ENCODE measurements around the gene DIPK1C. TPM values are rescaled to one million over a fixed set of nuclear protein-coding genes. Genes with fewer than 3 reads are reported as not detected.

The DIPK1C gene
- total and polyA plus RNA-seq, 2 experiments from 2014 or later = 0.28 to 0.40 TPM

- no peak for DNase-seq (ENCODE audit: low spot score)
- peaks cover 38% of the 10 kb centered on the region for H3K27me3 ChIP-seq
- WGBS (ENCODE audit: low lambda C conversion rate, missing lambda C conversion rate) = 36% methylated on average over 7 of the region's 7 CpGs
- TF ChIP-seq EZH2 (IDR thresholded peaks at IDR 0.05; ENCODE audit: borderline replicate concordance) = no peak
- TF ChIP-seq CTCF (IDR thresholded peaks at IDR 0.05; ENCODE audit: poor library complexity) = no peak
- TF ChIP-seq EZH2phosphoT487 (IDR thresholded peaks at IDR 0.05; ENCODE audit: low read depth, severe bottlenecking, unreplicated experiment) = no peak
- peaks cover 6% of the 10 kb centered on the region for H3K4me1 ChIP-seq (ENCODE audit: insufficient read depth)
- H3K4me3 ChIP-seq = no peak overlapping the region
- H3K9me3 ChIP-seq (ENCODE audit: low read depth) = no peaks in the 10 kb centered on the region
- H3K9me2 ChIP-seq (replicated peaks; ENCODE audit: insufficient read depth) = no peaks in the 10 kb centered on the region
- H2AFZ ChIP-seq = no peak overlapping the region
- H3K4me2 ChIP-seq = no peak overlapping the region
- no peaks in the 10 kb centered on the region for H3K36me3 ChIP-seq (replicated peaks; ENCODE audit: insufficient read depth, low read depth)
- no peak overlapping the region for H3K27ac ChIP-seq
- no peaks in the 10 kb centered on the region for H4K20me1 ChIP-seq (ENCODE audit: insufficient read depth, poor library complexity, severe bottlenecking)
- no peaks in the 10 kb centered on the region for H3K79me2 ChIP-seq
Observed at GRCh38 chr18:74453016-74453566, 4.0 kb downstream of the DIPK1C start.

GRCh38 chr18:74451148-74451547, 6.0 kb downstream of the DIPK1C start:
- Histone ChIP-seq H3K27ac (no peak overlapping the region), H3K9me3 (ENCODE audit: low read depth) (no peaks in the 10 kb centered on the region), H3K27me3 (peaks cover 22% of the 10 kb centered on the region), H3K36me3 (replicated peaks; ENCODE audit: insufficient read depth, low read depth) (no peaks in the 10 kb centered on the region), H3K4me1 (ENCODE audit: insufficient read depth) (peaks cover under 1% of the 10 kb centered on the region), H4K20me1 (ENCODE audit: insufficient read depth, poor library complexity, severe bottlenecking) (no peaks in the 10 kb centered on the region), H3K79me2 (no peaks in the 10 kb centered on the region), H3K4me2 (no peak overlapping the region), H2AFZ (no peak overlapping the region), H3K9me2 (replicated peaks; ENCODE audit: insufficient read depth) (no peaks in the 10 kb centered on the region), H3K4me3 (no peak overlapping the region)
- no peak for TF ChIP-seq EZH2 (IDR thresholded peaks at IDR 0.05; ENCODE audit: borderline replicate concordance)
- TF ChIP-seq EZH2phosphoT487 (IDR thresholded peaks at IDR 0.05; ENCODE audit: low read depth, severe bottlenecking, unreplicated experiment) = no peak
- no peak for TF ChIP-seq CTCF (IDR thresholded peaks at IDR 0.05; ENCODE audit: poor library complexity)
- 86% methylated on average over 11 of the region's 11 CpGs for WGBS (ENCODE audit: low lambda C conversion rate, missing lambda C conversion rate)
- no peak for DNase-seq (ENCODE audit: low spot score)

DNA sequence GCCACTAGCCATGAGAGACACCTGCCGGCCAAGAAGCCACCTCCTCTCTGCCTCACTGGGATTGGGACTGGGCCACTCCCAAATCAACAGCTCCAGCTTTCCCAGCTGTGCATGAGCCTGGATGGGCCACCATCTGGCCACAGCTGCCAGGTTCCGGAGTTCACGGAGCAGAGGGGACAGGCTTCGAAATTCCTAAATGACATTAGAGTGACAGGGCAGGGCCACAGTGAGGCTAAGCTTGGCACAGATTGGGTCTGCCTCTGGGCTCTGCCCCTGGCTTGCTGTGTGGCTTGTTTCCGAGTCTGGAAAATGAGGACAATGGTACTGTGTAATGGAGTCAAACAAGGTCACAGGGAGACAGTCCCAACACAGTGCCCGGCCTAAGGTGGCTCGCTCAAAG, 6.5 kb downstream of the DIPK1C start:
- H3K9me3 ChIP-seq (ENCODE audit: low read depth) = no peaks in the 10 kb centered on the region
- H3K4me3 ChIP-seq = no peak overlapping the region
- DNase-seq (ENCODE audit: low spot score) = no peak
- no peak for TF ChIP-seq EZH2phosphoT487 (IDR thresholded peaks at IDR 0.05; ENCODE audit: low read depth, severe bottlenecking, unreplicated experiment)
- no peak for TF ChIP-seq CTCF (IDR thresholded peaks at IDR 0.05; ENCODE audit: poor library complexity)
- TF ChIP-seq EZH2 (IDR thresholded peaks at IDR 0.05; ENCODE audit: borderline replicate concordance) = no peak
- H3K9me2 ChIP-seq (replicated peaks; ENCODE audit: insufficient read depth) = no peaks in the 10 kb centered on the region
- no peak overlapping the region for H3K27ac ChIP-seq
- H3K4me1 ChIP-seq (ENCODE audit: insufficient read depth) = no peaks in the 10 kb centered on the region
- no peak overlapping the region for H3K4me2 ChIP-seq
- 92% methylated on average over 7 of the region's 7 CpGs for WGBS (ENCODE audit: low lambda C conversion rate, missing lambda C conversion rate)
- H3K36me3 ChIP-seq (replicated peaks; ENCODE audit: insufficient read depth, low read depth) = no peaks in the 10 kb centered on the region
- no peaks in the 10 kb centered on the region for H3K79me2 ChIP-seq
- no peaks in the 10 kb centered on the region for H4K20me1 ChIP-seq (ENCODE audit: insufficient read depth, poor library complexity, severe bottlenecking)
- peaks cover 17% of the 10 kb centered on the region for H3K27me3 ChIP-seq
- H2AFZ ChIP-seq = no peak overlapping the region

All from hepatocyte (in vitro differentiated cells).